Chondrocyte (in vitro differentiated cells): Measurements from ENCODE around the gene PPARA. TPM values are rescaled to one million over a fixed set of nuclear protein-coding genes. Genes with fewer than 3 reads are reported as not detected.

Source experiments
- DNase-seq: peaks from one replicate; pipeline ENCODE4 v3.0.0; 2021; ENCODE audit warnings: mixed read lengths, low spot score
- H3K27ac Mint-ChIP-seq: one replicate; pipeline ENCODE4 v1.8.0; 2021; ENCODE audit warnings: mild to moderate bottlenecking, moderate library complexity, mixed read lengths; ENCODE audit not compliant: unreplicated experiment
- H3K27me3 Mint-ChIP-seq: 2 replicates; pipeline ENCODE4 v1.8.0; 2021; ENCODE audit warnings: low read depth, mixed read lengths
- H3K36me3 Mint-ChIP-seq: 2 replicates; pipeline ENCODE4 v1.8.0; 2021; ENCODE audit warnings: low read depth, mixed read lengths
- H3K4me1 Mint-ChIP-seq: 2 replicates; pipeline ENCODE4 v1.8.0; 2021; ENCODE audit warnings: low read depth, mild to moderate bottlenecking, mixed read lengths
- H3K4me3 Mint-ChIP-seq: one replicate; pipeline ENCODE4 v1.8.0; 2021; ENCODE audit warnings: mild to moderate bottlenecking, moderate library complexity, mixed read lengths; ENCODE audit not compliant: unreplicated experiment
- H3K9me3 Mint-ChIP-seq: 2 replicates; pipeline ENCODE4 v1.8.0; 2021; ENCODE audit warnings: low read depth, mixed read lengths
- CTCF ChIP-seq: fragments of 200-600 bp; sonication (generic); IDR thresholded peaks from 2 replicates; pipeline ENCODE4 v1.5.0; 2021; ENCODE audit warnings: antibody characterized with exemption, mild to moderate bottlenecking, moderate library complexity
- long read RNA-seq: library from polyadenylated mRNA; stranded (forward); transcript quantifications from one replicate; pipeline ENCODE4 v2.0.0, GENCODE V29; 2021
- total RNA-seq: library from RNA; stranded (reverse); gene quantifications from 3 replicates; pipeline ENCODE4 v1.2.1, GENCODE V29; 2021

PPARA gene
- total RNA-seq = 16.0 to 19.2 TPM (median 17.8 TPM) in 3 replicates
- long read RNA-seq, full-length matches to known transcripts = 1 of 8 reads
- long read RNA-seq, partial matches to known transcripts = 0 of 8 reads
- long read RNA-seq, other reads (novel, unspliced or antisense) = 7 of 8 reads

GRCh38 chr22:46150034-46150654 lies at the start of gene PPARA:
PPARA (plus strand) TSS chr22:46150526; CDS start chr22:46198384, 47,858 bp downstream.
- H3K36me3 Mint-ChIP-seq = peaks cover 5% of the 10 kb centered on the region
- no peaks in the 10 kb centered on the region for H3K9me3 Mint-ChIP-seq
- H3K27me3 Mint-ChIP-seq = no peaks in the 10 kb centered on the region
- DNase-seq = peak; percentile 93
- H3K27ac Mint-ChIP-seq = peak within 1 kb of the TSS; percentile 32
- H3K4me1 Mint-ChIP-seq = peaks cover 17% of the 10 kb centered on the region
- peak within 1 kb of the TSS; percentile 79 for H3K4me3 Mint-ChIP-seq
- no peak for TF ChIP-seq CTCF

GRCh38 chr22:46102159-46102558 lies 48.2 kb upstream of the PPARA start:
- Mint-ChIP-seq H3K27me3 (no peaks in the 10 kb centered on the region), H3K27ac (no peak overlapping the region), H3K36me3 (peaks cover 6% of the 10 kb centered on the region), H3K9me3 (no peaks in the 10 kb centered on the region), H3K4me3 (no peak overlapping the region), H3K4me1 (peaks cover 50% of the 10 kb centered on the region)
- TF ChIP-seq CTCF = no peak
- DNase-seq = no peak

- Mint-ChIP-seq H3K27ac (no peak overlapping the region), H3K9me3 (no peaks in the 10 kb centered on the region), H3K4me1 (peaks cover 53% of the 10 kb centered on the region), H3K36me3 (peaks cover 6% of the 10 kb centered on the region), H3K4me3 (no peak overlapping the region), H3K27me3 (no peaks in the 10 kb centered on the region)
- no peak for DNase-seq
- no peak for TF ChIP-seq CTCF
These were observed 47.6 kb upstream of the PPARA start for GRCh38 chr22:46102752-46103151.

GRCh38 chr22:46103181-46103580 lies 47.1 kb upstream of the PPARA start:
- Mint-ChIP-seq H3K36me3 (peaks cover 6% of the 10 kb centered on the region), H3K4me1 (peaks cover 58% of the 10 kb centered on the region), H3K27me3 (no peaks in the 10 kb centered on the region), H3K9me3 (no peaks in the 10 kb centered on the region), H3K27ac (peak overlapping the region; percentile 69), H3K4me3 (no peak overlapping the region)
- no peak for TF ChIP-seq CTCF
- DNase-seq = no peak

GRCh38 chr22:46103664-46104063 lies 46.7 kb upstream of the PPARA start:
- peaks cover 6% of the 10 kb centered on the region for H3K36me3 Mint-ChIP-seq

More at GRCh38 chr22:46103664-46104063, 46.7 kb upstream of the PPARA start:
- Mint-ChIP-seq H3K27ac (peak overlapping the region; percentile 69), H3K4me1 (peaks cover 55% of the 10 kb centered on the region), H3K27me3 (no peaks in the 10 kb centered on the region), H3K9me3 (no peaks in the 10 kb centered on the region), H3K4me3 (no peak overlapping the region)
- no peak for DNase-seq
- TF ChIP-seq CTCF = no peak
